ENCODE measurements around the gene SWT1. TPM values are rescaled to one million over a fixed set of nuclear protein-coding genes. Genes with fewer than 3 reads are reported as not detected.

SWT1 gene
- total and polyA plus RNA-seq, 10 donors = 1.3 to 12.8 (median 6.6) TPM

Small RNA genes lying within 50 kb of the gene (small RNA-seq; reads per million reads assigned to genes)
- 0 reads per million in 4 donors for gene RF00019

Other genes starting within 250 kb of the SWT1 start
- 100 to 1,000 TPM in 1 of 7 donors, 10 to 100 TPM in 6; 31.2 to 116 (median 46.3) TPM for gene NIBAN1, start 182.7 kb upstream of the SWT1 start, total RNA-seq
- 1 to 10 TPM; 2.3 to 7.8 (median 2.5) TPM for gene NIBAN1, start 182.7 kb upstream of the SWT1 start, polyA plus RNA-seq
- 10 to 100 TPM; 19.2 to 29.7 (median 21.6) TPM for gene RNF2, start 111.6 kb upstream of the SWT1 start, total RNA-seq
- gene RNF2, start 111.6 kb upstream of the SWT1 start, polyA plus RNA-seq = 1 to 10 TPM; 5.2 to 6.8 (median 6.7) TPM
- 10 to 100 TPM; 18.2 to 35.6 (median 22.6) TPM for gene TRMT1L, start 214 bp upstream of the SWT1 start, total RNA-seq
- gene TRMT1L, start 214 bp upstream of the SWT1 start, polyA plus RNA-seq = 10 to 100 TPM in 2 of 3 donors, 1 to 10 TPM in 1; 7.7 to 11.2 (median 10.8) TPM
- gene IVNS1ABP, start 160.1 kb downstream of the SWT1 start, total RNA-seq = 100 to 1,000 TPM in 6 of 7 donors, 10 to 100 TPM in 1; 83.0 to 148 (median 115) TPM
- gene IVNS1ABP, start 160.1 kb downstream of the SWT1 start, polyA plus RNA-seq = 10 to 100 TPM; 29.5 to 38.4 (median 31.2) TPM

Measured in spleen (tissue), 11 donors.